Activated effector memory CD4-positive, alpha-beta T cell treated with Interleukin-2 at 50 U/mL for 16 hours (primary cell): ENCODE measurements around the gene ISLR2.

Source experiments
- DNase-seq: peaks from one replicate; pipeline ENCODE4 v3.0.0-alpha.2; 2020

ISLR2 gene

DNA sequence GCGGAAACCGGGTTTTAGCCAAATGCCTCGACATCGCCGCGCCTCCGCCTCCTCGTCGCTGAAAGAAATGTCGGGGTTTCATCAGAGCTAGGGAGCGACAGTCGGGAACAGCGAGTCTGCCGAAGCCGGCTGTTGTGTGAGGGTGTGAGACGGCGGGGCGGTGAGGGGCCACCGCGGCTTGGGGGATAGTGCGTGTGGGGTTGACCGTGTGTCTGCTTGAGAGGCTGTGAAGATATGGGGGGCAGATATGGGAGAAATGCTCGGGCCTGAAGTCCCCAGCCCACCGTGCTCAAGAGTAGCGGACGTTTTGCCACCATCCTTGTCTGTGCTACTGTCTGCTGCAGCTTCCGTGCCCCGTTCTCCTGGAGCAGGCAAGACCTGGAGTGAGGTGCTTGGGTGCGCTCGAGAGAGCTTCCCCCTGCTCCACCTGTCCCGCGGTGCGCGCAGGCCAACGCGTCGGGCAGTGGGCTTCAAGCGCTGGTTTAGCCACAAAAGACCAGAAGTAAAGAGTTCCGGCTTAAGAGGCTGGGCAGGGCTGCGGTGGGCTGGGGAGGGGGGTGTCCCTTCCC lies 716 bp upstream of the ISLR2 start:
- DNase-seq, result no peak

- DNase-seq, result no peak
Observed at GRCh38 chr15:74130849-74131627, 652 bp downstream of the ISLR2 start.

DNA sequence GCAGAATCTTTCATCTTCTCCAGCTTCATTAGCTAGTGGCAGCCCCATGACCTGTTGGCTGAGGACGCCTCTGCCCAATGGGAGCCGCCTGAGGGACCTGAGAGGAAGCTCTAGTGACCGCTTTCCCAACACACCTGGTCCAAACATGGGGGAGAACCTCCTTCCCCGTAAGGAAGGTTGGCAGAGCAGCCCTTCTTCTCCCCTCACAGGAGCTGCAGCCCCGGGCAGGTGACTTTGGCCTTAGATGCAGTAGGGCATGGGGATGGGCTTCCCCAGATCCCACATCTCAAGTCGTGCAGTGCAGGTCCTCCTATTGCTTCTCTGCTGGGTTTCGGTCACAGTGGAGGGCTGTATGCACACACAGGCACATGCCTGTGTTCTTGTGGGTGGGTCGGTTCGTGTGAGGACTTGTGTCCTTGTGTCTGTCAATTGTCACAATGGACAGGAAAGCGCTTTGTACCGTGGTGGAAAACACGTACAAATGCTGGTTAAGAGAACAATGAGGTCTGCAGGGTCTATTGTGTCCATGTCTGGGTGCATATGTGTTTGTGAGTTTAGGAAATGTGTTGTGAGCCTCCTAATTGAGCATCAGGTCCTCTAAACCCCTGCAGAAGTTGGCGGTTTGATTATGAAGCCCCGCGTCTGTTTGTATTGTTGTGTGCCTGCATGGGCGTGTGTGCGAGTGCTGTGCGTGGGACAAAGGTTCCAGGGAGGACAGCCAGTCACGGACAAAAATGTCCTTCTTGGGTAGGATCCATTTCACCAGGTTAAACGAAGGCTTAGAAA lies 1.4 kb downstream of the ISLR2 start:
- DNase-seq, result no peak

GRCh38 chr15:74132681-74133651 lies 2.6 kb downstream of the ISLR2 start:
- no peak for DNase-seq

DNA sequence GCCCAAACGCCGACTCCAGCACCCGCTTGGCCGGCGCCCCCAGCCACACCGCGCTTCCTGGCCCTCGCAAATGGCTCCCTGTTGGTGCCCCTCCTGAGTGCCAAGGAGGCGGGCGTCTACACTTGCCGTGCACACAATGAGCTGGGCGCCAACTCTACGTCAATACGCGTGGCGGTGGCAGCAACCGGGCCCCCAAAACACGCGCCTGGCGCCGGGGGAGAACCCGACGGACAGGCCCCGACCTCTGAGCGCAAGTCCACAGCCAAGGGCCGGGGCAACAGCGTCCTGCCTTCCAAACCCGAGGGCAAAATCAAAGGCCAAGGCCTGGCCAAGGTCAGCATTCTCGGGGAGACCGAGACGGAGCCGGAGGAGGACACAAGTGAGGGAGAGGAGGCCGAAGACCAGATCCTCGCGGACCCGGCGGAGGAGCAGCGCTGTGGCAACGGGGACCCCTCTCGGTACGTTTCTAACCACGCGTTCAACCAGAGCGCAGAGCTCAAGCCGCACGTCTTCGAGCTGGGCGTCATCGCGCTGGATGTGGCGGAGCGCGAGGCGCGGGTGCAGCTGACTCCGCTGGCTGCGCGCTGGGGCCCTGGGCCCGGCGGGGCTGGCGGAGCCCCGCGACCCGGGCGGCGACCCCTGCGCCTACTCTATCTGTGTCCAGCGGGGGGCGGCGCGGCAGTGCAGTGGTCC lies 3.5 kb downstream of the ISLR2 start:
- DNase-seq, result no peak

- DNase-seq, result no peak
Observed at GRCh38 chr15:74134387-74135027, 4.1 kb downstream of the ISLR2 start.

- DNase-seq, result no peak
Observed at GRCh38 chr15:74135041-74135565, 4.7 kb downstream of the ISLR2 start.

DNA sequence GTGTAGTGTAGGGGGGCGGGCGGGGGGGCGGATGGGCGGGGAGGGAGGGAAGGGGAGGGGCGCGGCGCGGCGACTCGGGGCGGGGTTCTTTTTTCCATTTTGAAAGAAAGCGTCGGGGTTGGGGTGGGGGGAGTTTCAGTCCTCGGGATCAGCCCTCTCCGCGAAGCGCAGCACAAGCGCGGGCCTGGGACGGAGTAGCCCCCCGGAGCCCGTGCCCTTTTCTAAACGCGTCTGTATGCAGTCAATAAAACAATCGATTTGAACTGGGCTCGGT lies 6.1 kb downstream of the ISLR2 start:
- DNase-seq, result no peak

- no peak for DNase-seq
Observed at GRCh38 chr15:74136814-74137536, 6.6 kb downstream of the ISLR2 start.

GRCh38 chr15:74137537-74137894 lies 7.1 kb downstream of the ISLR2 start:
- DNase-seq, result no peak

DNA sequence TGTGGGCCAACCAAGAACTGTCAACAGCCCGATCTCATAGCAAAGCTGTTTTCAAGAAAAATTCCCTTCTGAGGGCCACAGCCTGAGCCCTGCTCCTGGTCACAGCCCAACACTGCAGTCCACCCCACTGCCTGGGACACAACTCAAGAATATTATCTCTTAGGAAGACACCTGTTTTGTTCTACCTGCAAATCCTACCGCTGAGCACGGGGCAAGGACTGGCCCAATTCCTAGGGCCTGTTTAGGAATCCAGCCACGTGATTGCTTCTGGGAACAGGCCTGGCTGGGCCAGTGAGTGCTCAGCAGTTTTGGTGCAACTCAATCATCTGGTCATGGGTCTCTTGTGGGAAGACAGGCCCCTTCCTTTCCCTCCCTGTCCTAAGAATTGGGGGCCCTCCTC lies 8.3 kb downstream of the ISLR2 start:
- DNase-seq, result no peak

GRCh38 chr15:74141591-74141990 lies 11.2 kb downstream of the ISLR2 start:
- DNase-seq, result no peak

GRCh38 chr15:74144153-74144775 lies 13.9 kb downstream of the ISLR2 start:
- DNase-seq, result no peak

DNA sequence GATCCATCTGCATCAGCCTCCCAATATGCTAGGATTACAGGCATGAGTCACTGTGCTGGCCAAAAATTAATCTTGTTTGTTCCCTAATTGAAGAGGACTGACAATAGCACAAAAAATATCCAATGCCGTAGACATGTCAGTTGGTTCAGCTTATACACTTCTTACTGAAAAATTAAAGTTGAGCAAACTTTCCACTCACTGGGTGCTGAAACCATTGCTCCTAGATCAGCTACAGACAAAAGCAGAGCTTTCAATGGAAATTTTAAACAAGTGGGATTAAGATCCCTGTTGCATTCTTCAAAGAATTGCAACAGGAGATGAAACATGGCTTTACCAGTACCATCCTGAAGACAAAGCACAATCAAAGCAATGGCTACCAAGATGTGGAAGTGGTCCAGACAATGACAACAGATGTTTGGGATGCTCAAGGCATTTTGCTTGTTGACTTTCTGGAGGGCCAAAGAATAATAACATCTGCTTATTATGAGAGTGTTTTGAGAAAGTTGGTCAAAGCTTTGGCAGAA lies 16.0 kb downstream of the ISLR2 start:
- DNase-seq, result no peak

- DNase-seq, result no peak
Observed at GRCh38 chr15:74147051-74147450, 16.7 kb downstream of the ISLR2 start.

DNA sequence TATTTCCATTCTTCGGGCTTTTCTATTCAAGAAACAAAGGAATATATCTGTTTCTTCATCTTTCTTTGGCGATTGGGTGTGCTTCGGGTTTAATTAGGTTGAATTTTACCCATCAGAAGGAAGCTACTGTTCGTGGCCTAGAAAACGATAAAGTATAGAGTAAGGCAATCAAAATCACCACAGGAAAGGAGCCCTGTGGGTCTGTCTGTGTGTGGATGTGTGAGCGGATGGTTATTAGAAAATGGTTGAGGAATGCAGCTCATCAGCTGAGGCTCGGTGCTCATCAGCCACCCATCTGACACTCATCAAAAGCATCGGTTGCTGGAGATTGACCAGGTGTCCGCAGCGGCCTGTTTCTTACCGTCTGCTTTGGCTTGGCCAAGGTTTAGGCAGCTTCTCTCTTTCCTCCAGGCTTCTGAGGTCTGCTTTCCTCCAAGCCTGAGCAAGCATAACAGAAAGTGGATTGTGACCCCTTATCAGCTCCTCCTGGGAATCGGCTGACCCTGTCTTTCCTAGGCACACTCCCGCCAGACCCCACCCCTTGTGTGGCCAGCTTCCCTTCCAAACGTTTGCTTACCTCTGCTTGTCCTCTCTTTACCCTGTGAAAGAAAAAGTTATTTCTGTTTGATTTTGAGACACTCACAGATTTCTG lies 25.5 kb downstream of the ISLR2 start:
- DNase-seq, result no peak

GRCh38 chr15:74156678-74157411 lies 26.5 kb downstream of the ISLR2 start:
- no peak for DNase-seq

- DNase-seq, result no peak
Observed at GRCh38 chr15:74157868-74158827, 27.8 kb downstream of the ISLR2 start.
